Measurements from ENCODE around the gene SH3TC1.

Gene SH3TC1

DNA sequence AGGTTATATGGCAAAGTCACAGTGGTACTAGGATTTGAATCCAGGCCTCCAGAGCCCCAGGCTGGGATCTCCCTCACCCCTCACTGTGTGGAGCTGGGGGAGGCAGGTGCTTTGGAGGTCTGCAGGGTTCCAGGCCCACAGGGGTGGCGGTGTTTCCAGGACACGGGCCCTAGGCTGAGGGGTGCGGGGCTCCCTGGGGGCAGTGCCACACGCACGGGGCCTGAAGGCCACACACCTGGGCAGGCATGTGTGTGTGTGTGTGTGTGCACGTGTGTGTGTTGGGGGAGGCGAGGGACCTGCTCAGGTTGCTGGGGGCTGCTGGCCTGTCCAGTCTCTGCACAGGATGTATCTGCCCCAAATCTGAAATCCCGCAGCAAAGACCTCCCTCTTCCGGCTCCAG is 18.8 kb downstream of the SH3TC1 start:
- DNase-seq, result no peak

DNA sequence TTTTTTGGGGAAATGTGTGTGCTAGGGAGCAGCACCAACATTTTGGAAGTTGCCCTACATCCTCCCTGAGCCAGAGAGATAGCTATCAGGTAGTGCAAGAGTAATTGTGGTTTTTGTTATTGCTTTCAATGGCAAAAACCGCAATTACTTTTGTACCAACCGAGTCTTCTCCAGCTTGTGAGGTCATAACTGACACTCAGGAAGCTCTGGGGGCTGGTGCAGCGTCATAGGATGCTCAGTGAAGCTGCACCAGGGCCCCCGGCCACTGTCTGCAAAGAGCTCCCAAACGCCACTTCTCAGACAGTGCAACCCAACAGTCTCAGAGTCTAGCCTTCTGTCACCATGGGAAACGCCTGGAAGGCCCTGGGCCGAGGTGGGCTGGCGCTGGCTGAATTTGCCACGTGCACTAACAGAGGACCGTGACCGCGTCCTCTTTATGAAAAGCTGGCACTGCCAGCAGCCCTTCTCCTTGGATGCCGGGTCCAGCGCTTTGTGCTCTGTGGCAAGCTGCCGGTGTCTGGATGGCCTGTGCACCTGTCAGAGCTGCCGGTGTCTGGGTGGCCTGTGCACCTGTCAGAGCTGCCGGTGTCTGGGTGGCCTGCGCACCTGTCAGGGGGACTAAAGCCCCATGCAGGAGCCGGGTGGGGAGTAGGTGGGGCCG is 19.4 kb downstream of the SH3TC1 start:
- no peak for DNase-seq

DNA sequence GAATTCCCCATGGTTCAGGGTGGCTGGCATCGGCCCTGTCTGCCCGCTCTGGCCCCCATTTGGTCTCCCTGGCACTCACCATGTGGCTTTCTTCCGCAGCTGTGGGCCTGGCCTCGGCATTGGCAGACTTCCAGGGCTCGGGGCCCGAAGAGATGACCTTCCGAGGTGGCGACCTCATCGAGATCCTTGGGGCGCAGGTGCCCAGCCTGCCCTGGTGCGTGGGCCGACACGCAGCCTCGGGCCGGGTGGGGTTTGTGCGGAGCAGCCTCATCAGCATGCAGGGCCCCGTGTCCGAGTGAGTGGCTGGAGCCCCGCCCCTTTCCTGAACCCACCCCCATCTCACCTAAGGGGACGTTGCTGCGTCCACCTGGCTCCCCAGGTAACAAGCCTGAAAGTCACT is 20.1 kb downstream of the SH3TC1 start:
- no peak for DNase-seq

DNA sequence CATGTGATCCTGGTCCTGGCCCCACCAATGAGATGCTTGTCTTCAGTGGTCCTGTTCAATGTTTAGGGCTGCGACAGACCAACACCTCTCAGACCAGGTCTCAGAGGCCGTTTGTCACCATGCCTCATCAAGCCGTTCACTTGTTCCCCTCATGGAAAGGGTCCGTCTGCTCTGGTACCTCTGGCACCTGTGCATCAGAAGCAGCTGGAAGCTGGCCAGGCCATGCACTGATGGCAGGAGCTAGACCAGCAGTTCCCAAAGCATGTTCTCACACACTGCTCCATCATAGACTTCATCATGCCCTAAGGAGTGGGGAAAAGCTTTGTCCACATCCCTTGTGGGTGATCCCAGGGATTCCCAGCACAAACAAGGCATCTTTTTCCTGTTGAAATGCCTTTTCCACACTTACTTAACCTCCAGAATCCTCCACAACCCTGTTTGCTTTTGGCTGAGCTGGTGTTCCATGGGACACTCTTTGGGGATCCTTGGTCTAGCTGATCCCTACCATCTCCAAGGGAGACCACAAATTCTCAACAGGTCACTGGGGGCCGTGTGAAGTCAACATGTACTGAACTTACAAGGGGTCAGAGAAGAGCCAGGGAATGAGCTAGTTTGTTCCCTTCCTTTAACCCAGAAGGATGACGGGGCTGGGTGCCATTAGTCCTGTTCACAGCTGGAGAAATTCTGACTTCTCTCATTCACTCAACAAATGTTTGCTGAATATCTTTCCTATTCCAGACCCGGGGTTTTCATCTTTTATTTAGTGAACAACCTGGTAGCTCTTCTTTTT is 21.8 kb downstream of the SH3TC1 start:
- DNase-seq, result no peak

DNA sequence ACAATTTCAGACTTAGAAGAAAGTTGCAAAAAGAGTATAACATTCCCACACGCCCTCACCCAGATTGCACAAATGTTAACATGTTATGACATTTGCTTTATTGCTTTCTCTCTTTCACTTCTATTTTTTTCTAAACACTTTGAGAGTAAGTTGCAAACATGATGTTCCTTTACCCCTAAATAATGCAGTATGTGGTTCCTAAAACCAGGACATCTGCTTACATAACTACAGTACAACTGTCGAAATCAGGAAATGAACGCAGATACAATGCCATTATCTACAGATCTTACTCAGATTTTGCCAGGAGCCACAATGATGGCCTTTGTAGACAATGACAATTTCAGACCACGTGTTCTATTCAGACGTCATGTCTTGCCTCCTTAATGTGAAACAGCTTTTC is 22.4 kb downstream of the SH3TC1 start:
- no peak for DNase-seq

DNA sequence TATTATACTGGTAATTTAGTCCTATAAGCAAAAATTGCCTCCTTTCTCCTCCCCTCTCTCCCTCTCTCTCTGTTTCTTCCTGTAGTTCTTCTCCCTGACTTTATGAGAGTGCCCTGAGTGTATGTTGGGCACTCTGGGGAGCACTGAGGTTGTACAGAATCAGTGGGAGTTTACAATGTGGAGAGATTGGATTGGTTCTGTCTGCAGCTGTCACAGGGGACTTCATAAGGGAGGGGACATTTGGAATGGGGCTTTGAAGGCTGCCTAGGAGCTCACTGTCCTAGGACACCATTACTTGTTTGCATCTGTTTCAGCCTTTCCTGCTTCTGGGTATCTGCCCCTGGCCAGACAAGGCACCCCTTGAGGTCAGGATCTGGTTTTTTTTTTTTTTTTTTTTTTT is 22.9 kb downstream of the SH3TC1 start:
- DNase-seq, result no peak

DNA sequence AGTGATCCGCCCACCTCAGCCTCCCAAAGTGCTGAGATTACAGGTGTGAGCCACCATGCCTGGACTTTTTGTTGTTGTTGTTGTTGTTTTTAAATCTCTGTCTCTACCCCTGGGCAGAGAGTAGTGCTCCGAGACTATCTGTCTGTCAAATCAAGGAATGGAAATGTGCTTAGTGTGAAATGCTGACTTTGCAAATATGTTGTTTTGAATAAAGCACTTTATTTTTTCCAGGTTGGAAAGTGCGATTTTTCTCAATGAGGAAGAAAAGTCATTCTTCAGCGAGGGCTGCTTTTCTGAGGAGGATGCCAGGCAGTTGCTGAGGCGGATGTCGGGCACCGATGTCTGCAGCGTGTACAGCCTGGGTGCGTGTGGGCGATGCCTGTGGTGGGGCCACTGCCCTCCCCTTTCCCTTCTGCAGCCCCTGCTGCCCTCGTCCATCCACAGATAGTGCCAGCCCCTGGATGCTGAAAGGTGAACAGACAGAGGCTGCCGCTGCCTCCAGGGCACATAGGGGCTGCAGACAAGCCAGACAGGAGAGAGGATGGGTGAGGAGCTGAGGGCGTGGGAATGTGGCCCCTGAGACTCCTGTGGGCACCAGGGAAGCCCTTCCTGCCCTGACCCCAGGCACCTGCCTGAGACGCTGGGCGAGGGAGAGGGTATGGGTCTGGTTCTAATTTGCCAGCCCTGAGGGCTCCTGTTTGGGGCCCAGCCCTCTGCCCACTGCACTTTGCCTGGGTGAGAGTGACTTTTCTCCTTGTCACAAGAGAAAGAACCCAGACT is 23.7 kb downstream of the SH3TC1 start:
- no peak for DNase-seq

DNA sequence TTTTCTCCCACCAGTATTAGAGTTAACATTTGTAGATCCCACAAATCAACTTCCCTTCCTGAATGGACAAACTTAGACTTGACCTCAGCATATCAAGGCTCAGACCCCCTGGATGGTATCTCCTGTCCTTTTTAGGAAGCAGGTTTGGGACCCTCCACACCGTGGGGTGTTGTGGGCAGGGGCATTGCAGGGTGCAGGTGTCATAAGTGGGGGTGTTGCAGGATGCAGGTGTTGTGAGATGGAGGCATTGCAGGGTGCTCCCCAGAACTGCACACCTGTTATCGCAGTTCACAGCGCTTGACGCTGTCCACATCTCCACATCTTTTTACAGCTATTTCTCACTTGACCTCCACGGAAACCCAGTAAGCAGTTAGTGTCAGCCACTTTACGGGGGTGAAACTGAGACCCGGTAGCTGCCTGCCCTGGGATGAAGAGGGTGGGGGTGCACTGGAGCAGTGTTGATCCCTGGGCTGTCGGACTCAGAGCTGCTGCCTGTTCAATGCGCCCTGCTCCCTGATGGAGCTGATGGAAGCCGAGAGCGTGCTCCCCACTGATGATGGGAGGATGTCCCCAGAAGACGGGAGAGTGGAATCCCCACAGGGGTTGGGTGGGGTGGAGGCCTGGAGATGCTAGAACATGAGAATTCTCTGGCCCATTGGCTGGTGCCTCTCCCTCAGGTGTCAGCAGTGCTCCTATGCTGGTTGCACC is 25.3 kb downstream of the SH3TC1 start:
- DNase-seq, result no peak

DNA sequence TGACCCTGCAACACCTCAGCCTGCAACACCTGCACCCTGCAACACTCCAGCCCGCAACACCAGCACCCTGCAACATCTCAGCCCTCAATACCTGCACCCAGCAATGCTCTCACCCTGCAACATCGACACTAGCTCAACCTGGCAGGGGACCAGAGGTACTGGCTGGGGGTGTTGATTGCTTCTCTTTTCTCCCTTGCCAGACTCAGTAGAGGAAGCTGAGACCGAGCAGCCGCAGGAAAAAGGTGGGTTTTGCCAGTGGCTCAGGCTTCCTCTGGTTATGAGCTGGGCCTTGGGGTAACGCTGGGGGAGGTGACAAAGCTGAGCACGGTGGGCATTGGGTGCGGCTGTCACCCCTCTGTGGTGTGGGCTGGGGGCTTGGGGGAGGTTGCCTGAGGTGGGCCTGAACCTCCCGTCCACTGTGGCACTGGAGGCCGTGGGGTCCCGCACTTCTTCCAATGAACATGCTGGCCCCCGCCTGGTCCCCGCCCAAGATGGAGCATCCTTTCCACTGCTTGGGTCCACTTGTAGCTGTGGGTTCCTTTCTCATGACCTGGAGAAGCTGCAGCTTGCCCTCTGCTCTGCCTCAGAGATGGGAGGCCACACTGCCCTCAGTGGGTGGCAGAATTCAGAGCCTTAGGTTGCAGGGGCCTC is 26.0 kb downstream of the SH3TC1 start:
- no peak for DNase-seq

DNA sequence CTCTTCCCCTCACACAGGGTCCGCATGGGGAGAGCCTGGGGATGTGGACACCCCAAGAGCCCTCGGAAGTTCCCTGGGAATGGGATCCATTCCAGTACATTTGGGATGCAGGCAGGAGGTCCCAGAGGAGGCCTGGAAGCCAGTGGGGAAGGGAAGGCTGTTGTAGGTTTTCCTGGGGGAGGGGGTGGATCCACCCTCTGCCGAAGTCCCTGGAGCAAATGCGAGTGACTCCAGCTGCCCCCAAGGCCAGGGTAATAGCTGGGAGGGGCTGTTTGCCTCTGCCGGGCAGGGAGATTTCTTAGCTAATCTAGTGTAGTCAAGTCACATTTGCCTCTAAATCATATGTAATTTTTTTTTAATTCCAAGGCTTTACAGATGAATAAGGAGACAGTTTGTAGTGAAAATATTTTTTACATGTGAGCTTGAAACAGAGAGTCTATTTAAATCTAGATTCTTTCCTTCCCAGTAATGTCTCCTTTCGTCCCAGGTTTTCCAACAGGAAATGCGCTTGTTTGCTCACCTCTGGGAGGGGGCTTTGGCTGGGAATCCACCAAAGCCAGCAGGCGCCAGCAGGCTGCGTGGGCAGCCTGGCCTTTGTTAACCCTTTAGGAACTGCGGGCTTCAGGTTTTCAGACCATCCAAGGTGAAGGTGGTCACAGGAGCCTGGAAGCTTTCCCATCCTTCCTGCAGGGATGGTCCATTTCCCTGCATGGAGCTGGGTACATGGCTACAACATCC is 26.8 kb downstream of the SH3TC1 start:
- no peak for DNase-seq

DNA sequence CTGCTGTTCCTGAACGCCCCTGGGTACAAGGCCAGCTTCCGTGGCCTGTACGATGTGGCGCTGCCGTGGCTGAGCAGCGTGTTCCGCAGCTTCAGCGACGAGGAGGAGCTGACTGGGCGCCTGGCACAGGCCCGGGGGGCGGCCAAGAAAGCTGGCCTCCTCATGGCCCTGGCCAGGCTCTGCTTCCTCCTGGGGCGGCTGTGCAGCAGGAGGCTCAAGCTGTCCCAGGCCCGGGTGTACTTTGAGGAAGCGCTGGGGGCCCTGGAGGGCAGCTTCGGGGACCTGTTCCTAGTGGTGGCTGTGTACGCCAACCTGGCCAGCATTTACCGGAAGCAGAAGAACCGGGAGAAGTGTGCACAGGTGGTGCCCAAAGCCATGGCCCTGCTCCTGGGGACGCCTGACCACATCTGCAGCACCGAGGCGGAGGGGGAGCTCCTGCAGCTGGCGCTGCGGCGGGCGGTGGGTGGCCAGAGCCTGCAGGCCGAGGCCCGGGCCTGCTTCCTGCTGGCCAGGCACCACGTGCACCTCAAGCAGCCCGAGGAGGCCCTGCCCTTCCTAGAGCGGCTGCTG is 28.2 kb downstream of the SH3TC1 start:
- no peak for DNase-seq

DNA sequence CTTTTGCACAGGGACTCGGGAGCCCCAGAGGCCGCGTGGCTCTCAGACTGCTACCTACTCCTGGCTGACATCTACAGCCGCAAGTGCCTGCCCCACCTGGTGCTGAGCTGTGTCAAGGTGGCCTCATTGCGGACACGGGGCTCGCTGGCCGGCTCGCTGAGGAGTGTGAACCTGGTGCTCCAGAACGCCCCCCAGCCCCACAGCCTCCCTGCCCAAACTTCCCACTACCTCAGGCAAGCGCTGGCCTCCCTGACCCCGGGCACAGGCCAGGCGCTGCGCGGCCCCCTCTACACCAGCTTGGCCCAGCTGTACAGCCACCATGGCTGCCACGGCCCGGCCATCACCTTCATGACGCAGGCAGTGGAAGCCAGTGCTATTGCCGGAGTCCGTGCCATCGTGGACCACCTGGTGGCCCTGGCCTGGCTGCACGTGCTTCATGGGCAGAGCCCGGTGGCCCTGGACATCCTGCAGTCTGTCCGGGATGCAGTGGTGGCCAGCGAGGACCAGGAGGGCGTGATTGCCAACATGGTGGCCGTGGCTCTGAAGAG is 28.8 kb downstream of the SH3TC1 start:
- DNase-seq, result no peak

DNA sequence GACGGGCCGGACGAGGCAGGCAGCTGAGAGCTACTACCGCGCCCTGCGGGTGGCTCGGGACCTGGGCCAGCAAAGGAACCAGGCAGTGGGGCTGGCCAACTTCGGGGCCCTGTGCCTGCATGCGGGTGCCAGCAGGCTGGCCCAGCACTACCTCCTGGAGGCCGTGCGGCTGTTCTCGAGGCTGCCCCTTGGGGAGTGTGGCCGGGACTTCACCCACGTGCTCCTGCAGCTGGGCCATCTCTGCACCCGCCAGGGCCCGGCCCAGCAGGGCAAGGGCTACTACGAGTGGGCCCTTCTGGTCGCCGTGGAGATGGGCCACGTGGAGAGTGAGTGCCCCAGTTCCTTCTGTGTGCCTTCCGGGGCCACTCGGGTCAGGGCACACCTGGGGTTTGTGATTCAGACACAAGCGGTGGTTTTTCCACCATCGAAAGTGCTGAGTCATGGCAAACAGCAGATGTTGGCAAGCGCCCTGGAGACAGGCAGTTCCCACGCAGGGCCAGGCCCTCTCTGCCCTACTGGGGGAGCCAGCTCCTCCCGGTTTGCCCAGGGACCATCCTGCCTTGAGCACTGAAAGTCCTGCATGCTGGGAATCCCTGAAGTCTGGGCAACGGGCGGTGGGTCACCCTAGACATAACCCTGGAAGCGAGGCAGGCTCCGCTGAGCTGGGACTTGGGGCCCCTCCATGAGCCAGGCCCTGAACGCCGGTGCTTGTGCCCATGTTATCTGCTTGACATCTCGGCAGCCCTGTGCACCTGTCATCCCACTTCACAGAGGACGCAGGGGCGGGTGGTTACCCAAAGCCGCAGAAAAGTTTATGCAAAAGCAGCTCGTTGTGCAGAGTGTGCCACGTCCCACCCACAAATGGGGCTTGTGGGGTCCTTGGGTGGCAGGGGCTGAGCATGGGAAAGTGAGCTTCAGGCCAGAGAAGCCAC is 29.5 kb downstream of the SH3TC1 start:
- peak; percentile 13 for DNase-seq

DNA sequence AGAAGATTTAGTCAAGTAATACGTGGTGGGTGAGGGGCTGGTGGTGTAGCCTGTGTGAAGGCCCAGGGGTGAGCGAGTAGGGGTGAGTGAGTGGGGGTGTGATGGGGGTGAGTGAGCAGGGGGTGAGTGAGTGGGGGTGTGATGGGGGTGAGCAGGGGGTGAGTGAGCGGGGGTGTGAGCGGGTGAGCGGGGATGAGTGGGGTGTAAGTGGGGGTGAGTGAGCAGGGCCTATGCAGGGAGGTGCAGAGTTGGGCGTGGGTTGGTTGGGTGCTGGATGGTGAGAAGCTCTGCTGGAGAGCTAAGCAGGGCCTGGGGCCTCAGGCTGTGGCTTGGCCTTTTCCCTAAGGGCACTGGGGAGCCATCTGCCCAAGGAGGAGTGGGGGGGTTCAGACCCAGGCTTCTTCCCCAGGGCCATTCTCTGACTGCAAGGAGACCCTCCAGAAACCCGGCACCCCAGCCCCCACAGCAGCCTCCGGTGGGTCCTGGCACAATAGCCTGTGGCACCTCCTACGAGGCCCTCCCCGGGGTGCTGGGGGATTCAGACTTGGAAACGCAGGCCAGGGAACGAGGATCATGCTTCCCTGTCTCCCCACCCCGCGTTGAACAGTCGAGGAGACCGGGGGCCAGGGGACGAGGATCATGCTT is 30.4 kb downstream of the SH3TC1 start:
- no peak for DNase-seq

DNA sequence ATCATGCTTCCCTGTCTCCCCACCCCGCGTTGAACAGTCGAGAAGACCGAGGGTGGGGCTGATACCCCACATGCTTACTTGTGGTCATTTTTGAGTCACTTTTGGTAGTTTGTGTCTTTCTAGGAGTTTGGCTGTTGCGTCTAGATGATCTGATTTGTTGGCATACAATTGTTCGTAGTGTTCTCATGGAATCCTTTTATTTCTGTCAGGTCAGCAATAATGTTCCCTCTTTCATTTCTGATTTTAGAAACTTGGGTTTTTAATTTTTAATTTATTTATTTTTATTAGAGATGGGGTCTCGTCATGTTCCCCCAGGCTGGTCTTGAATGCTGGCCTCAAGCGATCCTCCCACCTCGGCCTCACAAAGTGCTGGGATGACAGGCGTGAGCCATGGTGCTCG is 30.9 kb downstream of the SH3TC1 start:
- DNase-seq, result no peak

DNA sequence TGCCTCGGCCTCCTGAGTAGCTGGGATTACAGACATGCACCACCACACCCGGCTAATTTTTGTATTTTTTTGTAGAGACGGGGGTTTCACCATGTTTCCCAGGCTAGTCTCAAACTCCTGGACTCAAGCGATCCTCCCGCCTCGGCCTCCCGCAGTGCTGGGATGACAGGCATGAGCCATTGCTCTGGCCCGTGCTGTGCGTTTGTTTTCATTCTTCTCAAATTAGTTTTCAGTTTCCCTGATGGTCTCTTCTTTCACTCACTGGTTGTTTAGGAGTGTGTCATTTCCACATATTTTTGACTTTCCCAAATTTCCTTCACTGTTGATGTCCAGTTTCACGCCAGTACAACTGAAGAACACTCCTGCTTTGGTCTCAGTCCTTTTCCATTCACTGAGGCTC is 31.8 kb downstream of the SH3TC1 start:
- no peak for DNase-seq

DNA sequence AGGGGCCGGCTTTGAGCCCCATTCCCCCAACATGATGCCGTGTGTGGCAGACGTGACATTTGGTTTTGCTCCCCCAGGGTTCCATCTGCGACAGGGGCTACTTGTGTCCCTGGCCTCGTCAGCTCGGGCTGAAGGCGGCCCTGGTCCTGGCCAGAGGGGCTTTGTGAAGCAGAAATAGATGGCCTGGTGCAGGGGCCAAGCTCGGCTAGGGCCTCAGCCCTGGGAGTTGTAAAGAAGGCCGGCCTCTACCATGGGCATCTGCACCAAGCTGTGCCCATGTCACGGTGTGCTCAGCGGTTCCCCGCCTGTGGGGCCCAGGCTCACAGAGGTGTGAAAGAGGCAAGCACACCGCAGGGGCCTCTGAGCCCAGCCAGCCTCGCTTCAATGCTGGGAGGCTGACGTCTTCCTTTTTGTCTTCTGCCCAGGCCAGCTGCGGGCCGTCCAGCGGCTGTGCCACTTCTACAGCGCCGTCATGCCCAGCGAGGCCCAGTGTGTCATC is 32.5 kb downstream of the SH3TC1 start:
- DNase-seq, result no peak

DNA sequence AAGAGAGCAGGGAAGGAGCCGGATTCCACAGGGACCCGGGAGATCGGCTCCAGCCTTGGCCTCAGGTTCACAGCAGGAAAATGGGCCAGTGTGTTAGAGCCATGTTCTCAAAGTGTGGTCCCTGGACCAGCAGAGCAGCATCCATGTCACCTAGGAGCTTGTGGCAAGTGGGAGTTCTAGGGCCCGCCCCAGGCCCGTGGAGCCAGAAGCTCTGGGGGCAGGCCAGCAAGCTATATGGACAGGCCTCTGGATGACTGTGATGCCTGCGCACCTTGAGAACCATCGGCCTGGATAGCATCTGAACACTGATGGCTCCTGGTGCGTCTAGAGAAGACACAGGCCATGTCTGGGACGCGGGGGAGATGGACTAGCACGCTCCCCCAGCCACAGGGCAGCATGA is 33.7 kb downstream of the SH3TC1 start:
- DNase-seq, result no peak

DNA sequence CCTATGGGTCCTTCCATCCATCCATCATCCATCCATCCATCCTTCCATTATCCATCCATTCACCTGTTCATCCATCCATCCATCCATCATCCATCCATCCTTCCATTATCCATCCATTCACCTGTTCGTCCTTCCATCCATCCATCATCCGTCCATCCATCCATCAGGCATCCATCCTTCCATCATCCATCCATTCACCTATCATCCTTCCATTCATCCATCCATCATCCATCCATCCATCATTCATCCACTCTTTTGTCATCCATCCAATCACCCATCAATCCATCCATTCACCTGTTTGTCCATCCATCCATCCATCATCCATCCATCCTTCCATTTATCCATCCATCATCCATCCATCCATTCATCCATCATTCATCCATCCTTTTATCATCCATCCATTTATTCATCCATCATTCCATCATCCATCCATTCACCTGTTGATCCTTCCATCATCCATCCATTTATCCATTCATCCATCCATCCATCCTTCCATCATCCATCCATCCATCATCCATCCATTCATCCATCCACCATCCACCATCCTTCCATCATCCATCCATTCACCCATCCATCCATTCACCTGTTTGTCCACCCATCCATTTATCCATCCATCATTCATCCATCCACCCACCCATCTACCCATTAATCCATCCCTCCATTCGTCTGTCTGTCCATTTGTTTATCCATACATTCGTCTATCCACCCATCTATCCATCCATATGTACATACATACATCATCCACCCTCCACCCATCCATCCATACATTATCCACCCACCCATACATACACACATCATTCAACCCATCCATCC is 34.8 kb downstream of the SH3TC1 start:
- DNase-seq, result no peak
